ENCODE data around the gene OTOP2.

The OTOP2 gene

GRCh38 chr17:74941128-74941725, 17.2 kb downstream of the OTOP2 start:
- no peaks in the 10 kb centered on the region for H3K9me3 ChIP-seq
- no peaks in the 10 kb centered on the region for H3K4me1 ChIP-seq (ENCODE audit: control insufficient read depth in 1 of 2, insufficient read depth in 1 of 2, low read depth in 1 of 2, low read length in 1 of 2)
- H3K36me3 ChIP-seq: no peaks in the 10 kb centered on the region
- no peak overlapping the region for H3K27ac ChIP-seq
- TF ChIP-seq CTCF (IDR thresholded peaks at IDR 0.05): no peak
- no peak overlapping the region for H3K4me3 ChIP-seq (ENCODE audit: low read depth in 1 of 2, low read length in 1 of 2)
- peaks cover 99% of the 10 kb centered on the region for H3K27me3 ChIP-seq

DNA sequence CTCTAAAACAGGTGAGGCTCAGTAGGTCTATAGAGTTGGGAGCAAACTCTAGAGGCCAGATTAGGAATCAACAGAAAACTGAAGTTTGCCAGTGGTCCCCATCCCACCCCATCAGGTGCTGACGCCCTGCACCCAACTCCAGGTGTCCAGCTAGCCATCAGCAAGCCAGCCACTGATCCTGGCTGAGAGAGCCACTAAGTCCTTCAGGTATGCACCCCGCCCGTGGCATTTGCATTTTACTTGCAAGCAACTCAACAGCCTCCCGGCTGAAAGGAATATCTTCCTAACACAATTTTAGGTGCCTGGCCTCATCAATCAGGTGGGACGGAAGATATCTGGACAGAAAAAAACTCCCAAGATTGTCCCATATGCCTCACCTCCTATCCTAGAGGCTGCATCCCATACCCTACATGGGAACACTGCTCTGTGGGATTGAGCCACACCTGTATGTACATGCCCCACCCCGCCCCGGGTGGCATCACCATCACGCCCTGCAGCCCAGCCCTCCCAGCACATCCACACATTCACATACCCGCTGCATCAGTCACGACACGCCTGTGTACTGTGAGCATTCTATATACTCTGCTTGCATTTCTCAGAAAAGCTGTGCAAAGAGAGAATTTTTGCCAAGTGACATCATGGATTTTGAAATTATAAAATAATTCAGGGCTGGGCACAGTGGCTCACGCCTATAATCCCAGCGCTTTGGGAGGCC, 19.9 kb downstream of the OTOP2 start:
- H3K4me1 ChIP-seq (ENCODE audit: control insufficient read depth in 1 of 2, insufficient read depth in 1 of 2, low read depth in 1 of 2, low read length in 1 of 2): no peaks in the 10 kb centered on the region
- no peak overlapping the region for H3K27ac ChIP-seq
- no peak for TF ChIP-seq CTCF (IDR thresholded peaks at IDR 0.05)
- H3K27me3 ChIP-seq: peaks cover 95% of the 10 kb centered on the region
- H3K36me3 ChIP-seq: no peaks in the 10 kb centered on the region
- H3K4me3 ChIP-seq (ENCODE audit: low read depth in 1 of 2, low read length in 1 of 2): no peak overlapping the region
- no peaks in the 10 kb centered on the region for H3K9me3 ChIP-seq

- TF ChIP-seq CTCF (IDR thresholded peaks at IDR 0.05): no peak
- no peak overlapping the region for H3K27ac ChIP-seq
- no peak overlapping the region for H3K4me3 ChIP-seq (ENCODE audit: low read depth in 1 of 2, low read length in 1 of 2)
- H3K4me1 ChIP-seq (ENCODE audit: control insufficient read depth in 1 of 2, insufficient read depth in 1 of 2, low read depth in 1 of 2, low read length in 1 of 2): no peaks in the 10 kb centered on the region
- H3K9me3 ChIP-seq: no peaks in the 10 kb centered on the region
- no peaks in the 10 kb centered on the region for H3K36me3 ChIP-seq
- H3K27me3 ChIP-seq: peaks cover 92% of the 10 kb centered on the region
Observed at GRCh38 chr17:74945543-74945942, 21.5 kb downstream of the OTOP2 start.

GRCh38 chr17:74946641-74947040, 22.6 kb downstream of the OTOP2 start:
- H3K27me3 ChIP-seq: peaks cover 87% of the 10 kb centered on the region
- TF ChIP-seq CTCF (IDR thresholded peaks at IDR 0.05): no peak

DNA sequence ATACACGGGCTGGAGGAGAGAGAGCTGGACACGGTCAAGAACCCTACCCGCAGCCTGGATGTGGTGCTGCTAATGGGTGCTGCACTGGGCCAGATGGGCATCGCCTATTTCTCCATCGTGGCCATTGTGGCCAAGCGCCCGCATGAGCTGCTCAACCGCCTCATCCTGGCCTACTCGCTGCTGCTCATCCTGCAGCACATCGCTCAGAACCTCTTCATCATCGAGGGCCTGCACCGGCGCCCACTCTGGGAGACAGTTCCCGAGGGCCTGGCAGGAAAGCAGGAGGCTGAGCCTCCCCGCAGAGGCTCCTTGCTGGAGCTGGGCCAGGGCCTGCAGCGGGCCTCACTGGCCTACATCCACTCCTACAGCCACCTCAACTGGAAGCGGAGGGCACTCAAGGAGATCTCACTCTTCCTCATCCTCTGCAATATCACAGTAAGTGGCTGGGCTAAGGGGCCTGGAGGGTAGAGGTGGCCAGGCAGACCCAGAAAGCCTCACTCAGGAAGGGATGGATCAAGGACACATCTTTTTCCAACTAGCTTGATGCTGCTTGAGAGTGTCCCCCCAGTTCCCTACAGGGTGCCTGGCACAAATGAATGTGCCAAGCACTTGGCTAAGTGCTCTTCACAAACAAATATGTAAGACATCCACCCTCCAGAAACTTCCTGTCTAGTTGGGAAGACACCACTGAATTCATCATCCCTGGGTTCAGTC, 23.1 kb downstream of the OTOP2 start:
- TF ChIP-seq CTCF (IDR thresholded peaks at IDR 0.05): no peak
- H3K4me1 ChIP-seq (ENCODE audit: control insufficient read depth in 1 of 2, insufficient read depth in 1 of 2, low read depth in 1 of 2, low read length in 1 of 2): no peaks in the 10 kb centered on the region
- no peaks in the 10 kb centered on the region for H3K36me3 ChIP-seq
- no peak overlapping the region for H3K27ac ChIP-seq
- H3K4me3 ChIP-seq (ENCODE audit: low read depth in 1 of 2, low read length in 1 of 2): no peak overlapping the region
- H3K9me3 ChIP-seq: no peaks in the 10 kb centered on the region
- peaks cover 87% of the 10 kb centered on the region for H3K27me3 ChIP-seq

More at GRCh38 chr17:74946641-74947040, 22.6 kb downstream of the OTOP2 start:
- Histone ChIP-seq H3K4me1 (ENCODE audit: control insufficient read depth in 1 of 2, insufficient read depth in 1 of 2, low read depth in 1 of 2, low read length in 1 of 2) (no peaks in the 10 kb centered on the region), H3K4me3 (ENCODE audit: low read depth in 1 of 2, low read length in 1 of 2) (no peak overlapping the region), H3K27ac (no peak overlapping the region), H3K36me3 (no peaks in the 10 kb centered on the region), H3K9me3 (no peaks in the 10 kb centered on the region)

Measured in neutrophil (primary cell).